GM23338 (cell line): ENCODE results near the gene GYPC. TPM values are rescaled to one million over a fixed set of nuclear protein-coding genes. Genes with fewer than 3 reads are reported as not detected.

Source experiments
- ATAC-seq: fragments of 200-7000 bp; cut with Tn5 transposase; 3 replicates; pipeline ENCODE4 v1.9.1; 2020
- DNase-seq: peaks from one replicate; pipeline ENCODE4 v3.0.0-alpha.2; 2015; ENCODE audit warnings: low spot score
- H2AFZ ChIP-seq: fragments of 200-600 bp; sonication (generic); 2 replicates; pipeline ENCODE4 v1.8.0; 2016; ENCODE audit warnings: antibody characterized with exemption, mild to moderate bottlenecking, moderate library complexity
- H3F3A ChIP-seq: fragments of 200-600 bp; sonication (generic); replicated peaks from 2 replicates; pipeline ENCODE4 v1.8.0; 2017; ENCODE audit warnings: antibody characterized with exemption, mixed run types, low read depth
- H3K27ac ChIP-seq: fragments of 200-600 bp; sonication (generic); 2 replicates; pipeline ENCODE4 v1.6.1; 2016; ENCODE audit warnings: low read depth
- H3K27me3 ChIP-seq: fragments of 200-600 bp; sonication (generic); 2 replicates; pipeline ENCODE4 v1.8.0; 2016; ENCODE audit warnings: mild to moderate bottlenecking, mixed run types, moderate library complexity; ENCODE audit not compliant: insufficient read depth
- H3K36me3 ChIP-seq: fragments of 200-600 bp; sonication (generic); 2 replicates; pipeline ENCODE4 v1.8.0; 2016; ENCODE audit warnings: mild to moderate bottlenecking; ENCODE audit not compliant: insufficient read depth
- H3K4me1 ChIP-seq: fragments of 200-600 bp; sonication (generic); 2 replicates; pipeline ENCODE4 v1.8.0; 2016; ENCODE audit warnings: mild to moderate bottlenecking, moderate library complexity; ENCODE audit not compliant: insufficient read depth
- H3K4me2 ChIP-seq: fragments of 200-600 bp; sonication (generic); 2 replicates; pipeline ENCODE4 v1.7.1; 2017; ENCODE audit warnings: mixed run types
- H3K4me3 ChIP-seq: fragments of 200-600 bp; sonication (generic); 2 replicates; pipeline ENCODE4 v1.6.1; 2016; ENCODE audit warnings: mixed run types
- H3K79me2 ChIP-seq: fragments of 200-600 bp; sonication (generic); replicated peaks from 2 replicates; pipeline ENCODE4 v1.8.0; 2017; ENCODE audit warnings: mild to moderate bottlenecking; ENCODE audit not compliant: insufficient read depth
- H3K9me2 ChIP-seq: fragments of 200-600 bp; sonication (generic); 2 replicates; pipeline ENCODE4 v1.8.0; 2017; ENCODE audit not compliant: insufficient read depth
- H4K20me1 ChIP-seq: fragments of 200-600 bp; sonication (generic); replicated peaks from 2 replicates; pipeline ENCODE4 v1.8.0; 2017; ENCODE audit warnings: mild to moderate bottlenecking; ENCODE audit not compliant: insufficient read depth
- H3K27ac Mint-ChIP-seq: 2 replicates; pipeline ENCODE4 v1.8.0; 2020; ENCODE audit warnings: inconsistent platforms, mild to moderate bottlenecking, moderate library complexity, mixed read lengths
- H3K27me3 Mint-ChIP-seq: 3 replicates; pipeline ENCODE4 v1.8.0; 2022; ENCODE audit warnings: low read depth, mild to moderate bottlenecking, moderate library complexity, mixed read lengths, inconsistent platforms; ENCODE audit not compliant: insufficient read depth, poor library complexity
- H3K36me3 Mint-ChIP-seq: 3 replicates; pipeline ENCODE4 v1.8.0; 2021; ENCODE audit warnings: low read depth, mild to moderate bottlenecking, inconsistent platforms, moderate library complexity, mixed read lengths
- H3K4me1 Mint-ChIP-seq: 3 replicates; pipeline ENCODE4 v1.8.0; 2020; ENCODE audit warnings: mild to moderate bottlenecking, inconsistent platforms, mixed read lengths
- H3K4me3 Mint-ChIP-seq: 3 replicates; pipeline ENCODE4 v1.8.0; 2021; ENCODE audit warnings: moderate library complexity, mild to moderate bottlenecking, inconsistent platforms, mixed read lengths
- H3K9me3 Mint-ChIP-seq: 3 replicates; pipeline ENCODE4 v1.8.0; 2020; ENCODE audit warnings: moderate library complexity, mild to moderate bottlenecking, inconsistent platforms, mixed read lengths
- CREB1 ChIP-seq: fragments of 250-450 bp; sonication (Bioruptor Pico); IDR thresholded peaks from 2 replicates; pipeline ENCODE4 v1.5.0; 2020; ENCODE audit warnings: low read depth, mild to moderate bottlenecking, moderate library complexity
- CTCF ChIP-seq, 2 experiments: fragments of 200-600 bp in 1 of 2; sonication (generic) in 1 of 2; conservative IDR thresholded peaks; 2 replicates each; pipeline versions ENCODE4 v1.5.1 to v1.6.1; 2016 to 2017; ENCODE audit warnings: antibody characterized with exemption in 2 of 2, low read depth in 2 of 2, mild to moderate bottlenecking in 2 of 2, moderate library complexity in 1 of 2
- ETS1 ChIP-seq: IDR thresholded peaks from 2 replicates; pipeline ENCODE4 v1.6.1; 2016; ENCODE audit warnings: antibody characterized with exemption
- EZH2 ChIP-seq: fragments of 200-600 bp; sonication (generic); IDR thresholded peaks from one replicate; pipeline ENCODE4 v1.8.0; 2017; ENCODE audit warnings: antibody characterized with exemption, mild to moderate bottlenecking, low read depth; ENCODE audit not compliant: unreplicated experiment
- EZH2phosphoT487 ChIP-seq: fragments of 200-600 bp; sonication (generic); IDR thresholded peaks from one replicate; pipeline ENCODE4 v1.8.1; 2018; ENCODE audit warnings: antibody characterized with exemption; ENCODE audit not compliant: unreplicated experiment
- JUNB ChIP-seq: IDR thresholded peaks from one replicate; pipeline ENCODE4 v1.6.1; 2016; ENCODE audit warnings: antibody characterized with exemption; ENCODE audit not compliant: unreplicated experiment
- NANOG ChIP-seq: IDR thresholded peaks from 2 replicates; pipeline ENCODE4 v1.6.1; 2016; ENCODE audit warnings: antibody characterized with exemption, borderline replicate concordance
- POLR2AphosphoS5 ChIP-seq: IDR thresholded peaks from 2 replicates; pipeline ENCODE4 v1.6.1; 2016; ENCODE audit warnings: antibody characterized with exemption, low read depth
- REST ChIP-seq: IDR thresholded peaks from one replicate; pipeline ENCODE4 v1.6.1; 2018; ENCODE audit warnings: antibody characterized with exemption; ENCODE audit not compliant: unreplicated experiment
- STAT1 ChIP-seq: IDR thresholded peaks from one replicate; pipeline ENCODE4 v1.6.1; 2016; ENCODE audit warnings: antibody characterized with exemption; ENCODE audit not compliant: unreplicated experiment
- ZNF114 ChIP-seq: fragments of 250-450 bp; sonication (Bioruptor Pico); IDR thresholded peaks from 2 replicates; pipeline ENCODE4 v1.5.0; 2020; ENCODE audit warnings: mild to moderate bottlenecking, moderate library complexity
- ZNF331 ChIP-seq: fragments of 250-450 bp; sonication (Bioruptor Pico); IDR thresholded peaks from 2 replicates; pipeline ENCODE4 v1.5.0; 2020; ENCODE audit warnings: low read depth, mild to moderate bottlenecking, moderate library complexity
- ZNF462 ChIP-seq: fragments of 250-450 bp; sonication (Bioruptor Pico); IDR thresholded peaks from 2 replicates; pipeline ENCODE4 v1.5.0; 2020; ENCODE audit warnings: mild to moderate bottlenecking, moderate library complexity
- polyA plus RNA-seq: library from polyadenylated mRNA; unstranded; fragments of >200 nt; fragmentation: Nextera tagmentation; extraction: Ambion mirVana; gene quantifications from 2 replicates; pipeline ENCODE4 v1.2.1, GENCODE V29; 2016
- total RNA-seq: library from RNA; depleted of rRNA; stranded (reverse); fragments of >200 nt; shearing (Covaris generic); gene quantifications from 2 replicates; pipeline ENCODE4 v1.2.3, GENCODE V29; 2014

Gene GYPC
- total and polyA plus RNA-seq, 2 experiments from 2014 or later: 19.6 to 29.7 TPM

GRCh38 chr2:126671488-126671887 is 15.5 kb downstream of the GYPC start:
- H3K36me3 Mint-ChIP-seq: peaks cover 27% of the 10 kb centered on the region
- H3K79me2 ChIP-seq: no peaks in the 10 kb centered on the region; the same call in 1 of the 2 replicates
- no peaks in the 10 kb centered on the region for H3F3A ChIP-seq
- H3K4me1 Mint-ChIP-seq: no peaks in the 10 kb centered on the region; the same call in none of the 3 replicates
- H3K9me2 ChIP-seq: no peaks in the 10 kb centered on the region
- peaks cover 6% of the 10 kb centered on the region; the same call in 1 of the 2 replicates for H3K36me3 ChIP-seq
- no peak for ATAC-seq
- H3K27ac ChIP-seq: no peak overlapping the region
- no peaks in the 10 kb centered on the region for H4K20me1 ChIP-seq
- H3K4me1 ChIP-seq: no peaks in the 10 kb centered on the region
- no peak for TF ChIP-seq CREB1 (CRISPR knock-in tag)
- TF ChIP-seq ZNF331 (CRISPR knock-in tag): no peak
- no peak for TF ChIP-seq STAT1
- no peak for TF ChIP-seq POLR2AphosphoS5
- TF ChIP-seq ETS1: no peak
- no peak for TF ChIP-seq CTCF (conservative IDR thresholded peaks at IDR 0.05; ENCODE audit: low read depth in 2 of 2)
- TF ChIP-seq ZNF114 (CRISPR knock-in tag): no peak
- no peak for TF ChIP-seq ZNF462 (CRISPR knock-in tag)
- no peak for TF ChIP-seq EZH2phosphoT487
- TF ChIP-seq JUNB: no peak
- no peak for TF ChIP-seq NANOG
- TF ChIP-seq EZH2: no peak
- TF ChIP-seq REST: no peak
- no peaks in the 10 kb centered on the region for H3K27me3 ChIP-seq
- peaks cover 21% of the 10 kb centered on the region for H3K9me3 Mint-ChIP-seq
- H3K4me2 ChIP-seq: no peak overlapping the region
- DNase-seq: no peak
- no peak overlapping the region for H3K27ac Mint-ChIP-seq
- H3K4me3 Mint-ChIP-seq: no peak overlapping the region
- peaks cover 2% of the 10 kb centered on the region for H3K27me3 Mint-ChIP-seq
- H3K4me3 ChIP-seq: no peak overlapping the region
- no peak overlapping the region for H2AFZ ChIP-seq
